ENCODE data around the gene REC114.
A peak's percentile ranks its signal among the peaks of the same experiment; 100 is the strongest.
"Not testable (repeated sequence)": the region's sequence is repeated elsewhere in the genome, so short reads cannot be mapped to it uniquely, and the experiment has no call there.

REC114 gene

GRCh38 chr15:73442968-73443367 is at the start of gene REC114:
TSS of gene REC114 (plus strand) at chr15:73443164. CDS start at chr15:73443186, 22 bp downstream.
- no peak for DNase-seq (ENCODE audit: low read depth in 2 of 2)

GRCh38 chr15:73393336-73393735 is 49.6 kb upstream of the REC114 start:
- DNase-seq (ENCODE audit: low read depth in 2 of 2): no peak

GRCh38 chr15:73394782-73395181 is 48.2 kb upstream of the REC114 start:
- DNase-seq (ENCODE audit: low read depth in 2 of 2): no peak

GRCh38 chr15:73395671-73396070 is 47.3 kb upstream of the REC114 start:
- no peak for DNase-seq (ENCODE audit: low read depth in 2 of 2)

GRCh38 chr15:73397461-73397860 is 45.5 kb upstream of the REC114 start:
- no peak for DNase-seq (ENCODE audit: low read depth in 2 of 2)

- DNase-seq (ENCODE audit: low read depth in 2 of 2): no peak
Observed at GRCh38 chr15:73398861-73399260, 44.1 kb upstream of the REC114 start.

GRCh38 chr15:73400222-73400621 is 42.7 kb upstream of the REC114 start:
- peak in 1 of 2 experiments; percentile 14 for DNase-seq (ENCODE audit: low read depth in 2 of 2)

GRCh38 chr15:73403171-73403570 is 39.8 kb upstream of the REC114 start:
- DNase-seq (ENCODE audit: low read depth in 2 of 2): no peak

- no peak for DNase-seq (ENCODE audit: low read depth in 2 of 2)
Observed at GRCh38 chr15:73414876-73415275, 28.1 kb upstream of the REC114 start.

GRCh38 chr15:73424506-73424905 is 18.5 kb upstream of the REC114 start:
- DNase-seq (ENCODE audit: low read depth in 2 of 2): no peak

GRCh38 chr15:73425510-73425909 is 17.5 kb upstream of the REC114 start:
- DNase-seq (ENCODE audit: low read depth in 2 of 2): no peak

- DNase-seq (ENCODE audit: low read depth in 2 of 2): no peak
Observed at GRCh38 chr15:73426323-73426994, 16.5 kb upstream of the REC114 start.

- DNase-seq (ENCODE audit: low read depth in 2 of 2): not testable (repeated sequence)
Observed at GRCh38 chr15:73431329-73431728, 11.6 kb upstream of the REC114 start.

- no peak for DNase-seq (ENCODE audit: low read depth in 2 of 2)
Observed at GRCh38 chr15:73433873-73434272, 9.1 kb upstream of the REC114 start.

- DNase-seq (ENCODE audit: low read depth in 2 of 2): no peak
Observed at GRCh38 chr15:73436613-73437012, 6.4 kb upstream of the REC114 start.

GRCh38 chr15:73437543-73438109 is 5.3 kb upstream of the REC114 start:
- no peak for DNase-seq (ENCODE audit: low read depth in 2 of 2)

GRCh38 chr15:73438651-73439050 is 4.3 kb upstream of the REC114 start:
- no peak for DNase-seq (ENCODE audit: low read depth in 2 of 2)

- no peak for DNase-seq (ENCODE audit: low read depth in 2 of 2)
Observed at GRCh38 chr15:73440571-73440970, 2.4 kb upstream of the REC114 start.

GRCh38 chr15:73442421-73442820 is 543 bp upstream of the REC114 start:
- DNase-seq (ENCODE audit: low read depth in 2 of 2): no peak

- DNase-seq (ENCODE audit: low read depth in 2 of 2): not testable (repeated sequence)
Observed at GRCh38 chr15:73447471-73447870, 4.5 kb downstream of the REC114 start.

- not testable (repeated sequence) for DNase-seq (ENCODE audit: low read depth in 2 of 2)
Observed at GRCh38 chr15:73448158-73448758, 5.3 kb downstream of the REC114 start.

GRCh38 chr15:73449980-73450379 is 7.0 kb downstream of the REC114 start:
- not testable (repeated sequence) for DNase-seq (ENCODE audit: low read depth in 2 of 2)

GRCh38 chr15:73454096-73454495 is 11.1 kb downstream of the REC114 start:
- no peak for DNase-seq (ENCODE audit: low read depth in 2 of 2)

All from fibroblast of skin of left biceps (primary cell).